ENCODE results near the gene ZNF189.

The ZNF189 gene

GRCh38 chr9:101457003-101457402, 58.4 kb downstream of the ZNF189 start:
- DNase-seq: no peak

DNA sequence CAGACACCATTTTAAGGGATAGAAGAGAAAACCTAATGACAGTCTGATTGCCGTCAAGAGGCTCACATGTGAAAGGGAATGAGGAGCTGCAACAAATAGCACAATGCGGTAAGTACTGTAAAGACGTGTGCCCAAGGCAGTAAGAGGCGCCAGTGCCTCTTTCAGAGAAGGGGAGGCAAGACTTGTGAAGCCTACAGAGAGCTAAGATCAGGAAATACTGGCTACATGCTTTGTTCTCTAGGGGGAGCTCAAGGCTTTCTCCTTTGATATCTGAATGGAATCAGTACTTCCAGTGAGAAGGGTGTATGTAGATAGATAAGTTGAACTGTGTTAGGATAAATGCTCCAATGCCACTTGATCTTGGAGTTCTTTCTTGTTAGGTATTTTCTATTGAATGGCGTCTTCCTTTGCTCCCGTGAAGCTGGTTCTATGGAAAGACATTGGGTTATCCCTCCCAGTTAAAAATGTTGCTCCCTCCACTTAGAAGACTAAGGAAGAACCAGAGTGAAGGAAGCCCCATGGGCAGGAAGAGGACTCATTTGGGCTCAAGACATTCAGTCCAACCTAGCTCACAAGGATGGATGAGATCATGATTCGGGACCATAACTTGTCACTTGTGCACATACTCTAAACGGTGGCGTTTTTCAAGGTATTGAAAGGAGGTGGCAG, 60.4 kb downstream of the ZNF189 start:
- peak; percentile 41 for DNase-seq
